K562 (cell line): ENCODE measurements around the gene NXPH4. TPM values are rescaled to one million over a fixed set of nuclear protein-coding genes. Genes with fewer than 3 reads are reported as not detected.

Experiments
- ATAC-seq: fragments of 200-7000 bp; cut with Tn5 transposase; 3 replicates; pipeline ENCODE4 v1.9.1; 2020; ENCODE audit warnings: moderate library complexity
- BruUV-seq: library from RNA; stranded (reverse); fragments of 400-500 nt; replicated peaks from 2 replicates; lab custom pipeline; 2021; lab: Mats Ljungman, UMichigan
- CTCF ChIA-PET: fragments of 300-600 bp; formaldehyde crosslinking; extraction: SDS; loops from one replicate; lab custom pipeline; 2021; ENCODE audit warnings: low intra/inter-chr PET ratio; lab: Yijun Ruan, JAX
- POLR2A ChIA-PET: fragments of 300-600, 350-650 bp; sonication (Branson Sonifier 250); formaldehyde crosslinking; extraction: SDS; loops from one replicate; lab custom pipeline; 2021; ENCODE audit warnings: antibody characterized with exemption, inconsistent platforms; lab: Yijun Ruan, JAX
- DNase-seq, 4 experiments: peaks; one replicate each; pipeline versions ENCODE4 v3.0.0 to v3.0.0-alpha.2; 2011 to 2018; ENCODE audit warnings: low spot score in 3 of 4, mixed read lengths in 3 of 4; ENCODE audit errors: extremely low read depth in 1 of 4
- FAIRE-seq: peaks from 2 replicates; lab custom pipeline; 2011; peaks lifted over from hg19 to GRCh38; lab: Jason Lieb, UNC
- H2AFZ ChIP-seq: 2 replicates; pipeline ENCODE4 v1.6.0; 2011; ENCODE audit warnings: low read depth, low read length, control low read depth, inconsistent platforms
- H3K27ac ChIP-seq: fragments of 200-600 bp; 3 replicates; pipeline ENCODE4 v1.8.0; 2011; ENCODE audit warnings: low read depth, mild to moderate bottlenecking, control low read depth, inconsistent platforms, low read length, moderate library complexity, mixed read lengths; ENCODE audit errors: extremely low read depth
- H3K27me3 ChIP-seq, 2 experiments: fragments of 300-600 bp in 1 of 2; 2 replicates in 1 of 2; 3 replicates in 1 of 2; pipeline versions ENCODE4 v1.6.0 to v1.8.0; 2011; ENCODE audit warnings: inconsistent platforms in 2 of 2, low read length in 2 of 2, mild to moderate bottlenecking in 1 of 2, mixed read lengths in 1 of 2, moderate library complexity in 1 of 2; ENCODE audit not compliant: control insufficient read depth in 2 of 2, insufficient read depth in 2 of 2
- H3K36me3 ChIP-seq: fragments of 300-600 bp; 3 replicates; pipeline ENCODE4 v1.8.0; 2011; ENCODE audit warnings: mild to moderate bottlenecking, low read length, inconsistent platforms; ENCODE audit not compliant: control insufficient read depth, insufficient read depth
- H3K4me1 ChIP-seq, 2 experiments: fragments of 200-600 bp in 1 of 2; replicated peaks in 1 of 2; 2 replicates in 1 of 2; 3 replicates in 1 of 2; pipeline versions ENCODE4 v1.5.1 to v1.8.0; 2011; ENCODE audit warnings: inconsistent platforms in 2 of 2, low read length in 2 of 2, mild to moderate bottlenecking in 1 of 2, mixed read lengths in 1 of 2, moderate library complexity in 1 of 2; ENCODE audit not compliant: control insufficient read depth in 2 of 2, insufficient read depth in 2 of 2
- H3K4me2 ChIP-seq: 2 replicates; pipeline ENCODE4 v1.6.1; 2011; ENCODE audit warnings: low read length, control low read depth, inconsistent platforms, mixed read lengths; ENCODE audit not compliant: insufficient read depth
- H3K4me3 ChIP-seq: fragments of 200-600 bp; sonication (generic), shearing (Covaris generic); 2 replicates; pipeline ENCODE4 v1.5.1; 2016; ENCODE audit warnings: control low read depth, inconsistent platforms
- H3K79me2 ChIP-seq: fragments of 200-600 bp; 3 replicates; pipeline ENCODE4 v1.8.0; 2011; ENCODE audit warnings: low read length, inconsistent platforms; ENCODE audit not compliant: control insufficient read depth, insufficient read depth
- H3K9ac ChIP-seq, 2 experiments: 2 replicates each; pipeline versions ENCODE4 v1.6.0 to v1.6.1; 2011; ENCODE audit warnings: low read depth in 2 of 2, low read length in 2 of 2, control low read depth in 1 of 2, inconsistent platforms in 1 of 2, mild to moderate bottlenecking in 1 of 2, mixed read lengths in 1 of 2; ENCODE audit not compliant: insufficient read depth in 1 of 2
- H3K9me1 ChIP-seq: one replicate; pipeline ENCODE4 v1.6.0; 2011; ENCODE audit warnings: inconsistent platforms, mild to moderate bottlenecking, low read length, moderate library complexity; ENCODE audit not compliant: control insufficient read depth, insufficient read depth
- H3K9me3 ChIP-seq: replicated peaks from 2 replicates; pipeline ENCODE4 v1.5.1; 2011; ENCODE audit warnings: low read depth, low read length, inconsistent platforms; ENCODE audit not compliant: control insufficient read depth, insufficient read depth
- H4K20me1 ChIP-seq: replicated peaks from 2 replicates; pipeline ENCODE4 v1.6.1; 2011; ENCODE audit warnings: low read length, inconsistent platforms, mixed read lengths; ENCODE audit not compliant: control insufficient read depth, insufficient read depth
- CREM ChIP-seq: IDR thresholded peaks from 2 replicates; pipeline ENCODE4 v1.6.1; 2014; ENCODE audit warnings: antibody characterized with exemption, low read depth
- HLTF ChIP-seq: fragments of 450-650 bp; IDR thresholded peaks from 2 replicates; pipeline ENCODE4 v1.6.1; 2016
- MCM5 ChIP-seq: fragments of 450-650 bp; IDR thresholded peaks from 2 replicates; pipeline ENCODE4 v1.6.1; 2016; ENCODE audit warnings: low read depth
- RNF219 ChIP-seq: fragments of 250-450 bp; sonication (Bioruptor Pico); IDR thresholded peaks from 2 replicates; pipeline ENCODE4 v1.5.0; 2022; ENCODE audit warnings: mild to moderate bottlenecking
- SRF ChIP-seq, 2 experiments: fragments of 250-450, 450-650 bp in 1 of 2; sonication (Bioruptor Pico) in 1 of 2; sonication (generic) in 1 of 2; formaldehyde crosslinking; IDR thresholded peaks; 2 replicates each; pipeline versions ENCODE4 v1.5.0 to v1.5.1; 2020 to 2022; ENCODE audit warnings: mild to moderate bottlenecking in 1 of 2, missing genetic modification reagents in 1 of 2
- STAT6 ChIP-seq: sonication (generic); formaldehyde crosslinking; IDR thresholded peaks from 2 replicates; pipeline ENCODE4 v1.8.1; 2023; ENCODE audit warnings: mild to moderate bottlenecking, missing genetic modification reagents
- ZNF121 ChIP-seq: sonication (generic); formaldehyde crosslinking; conservative IDR thresholded peaks from 2 replicates; pipeline ENCODE4 v1.8.0; 2022; ENCODE audit warnings: missing genetic modification reagents
- WGBS: fragments of 100-300 bp; shearing (Covaris generic); methylation state at CpG from one replicate; pipeline ENCODE4 v1.1.6; 2016; ENCODE audit warnings: low coverage, mixed read lengths; ENCODE audit not compliant: insufficient coverage; ENCODE audit errors: missing lambda C conversion rate; 5-methylcytosine and 5-hydroxymethylcytosine counted together
- in situ Hi-C: fragments of 300-500 bp; cut with MboI; formaldehyde crosslinking; loops from 4 replicates; pipeline ENCODE4 v1.15.0; 2018; ENCODE audit warnings: inconsistent platforms, mixed read lengths
- intact Hi-C: fragments of 100-400 bp; cut with micrococcal nuclease; formaldehyde crosslinking; loops from 2 replicates; pipeline ENCODE4 v1.14.2; 2022
- polyA plus RNA-seq, 8 experiments: library from polyadenylated mRNA; depleted of rRNA in 4 of 8; stranded (reverse) in 5 of 8; unstranded in 3 of 8; fragments of >200 nt; fragmentation: Nextera tagmentation in 2 of 8; fragmentation: Illumina TruSeq in 1 of 8; extraction: Ambion mirVana in 2 of 8; extraction: Trizol in 1 of 8; gene quantifications; 2 replicates each; pipeline versions ENCODE4 v1.2.1 to v1.2.3, GENCODE V29; 2011 to 2014; ENCODE audit warnings: inconsistent platforms in 1 of 8, missing spikeins in 1 of 8
- total RNA-seq, 7 experiments: library from RNA; depleted of rRNA in 6 of 7; stranded (reverse); fragments of >200 nt in 6 of 7; fragmentation: Illumina TruSeq in 2 of 7; extraction: Trizol in 2 of 7; gene quantifications; 2 replicates each; pipeline versions ENCODE4 v1.2.1 to v1.2.3, GENCODE V29; 2011 to 2021; ENCODE audit warnings: low replicate concordance in 1 of 7

NXPH4 gene
- total and polyA plus RNA-seq, 9 of the 15 experiments (the other 6 are each of a cell fraction or from before 2014, with no cell fraction given) = 0.49 to 2.7 (median 1.1) TPM; not detected in 4

GRCh38 chr12:57169969-57170368 lies 46.6 kb upstream of the NXPH4 start (continued):
- TF ChIP-seq SRF (CRISPR knock-in tag; IDR thresholded peaks at IDR 0.05) = 0 out of 4 replicates have a peak, but pooled peaks of 1 of the 2 experiments have one; percentile 21
- peak; percentile 43; the same call in 1 of the 2 replicates for TF ChIP-seq CREM
- no peak for TF ChIP-seq RNF219 (CRISPR knock-in tag)

- H2AFZ ChIP-seq = no peak overlapping the region
- no peak overlapping the region for H3K9ac ChIP-seq
- ChIA-PET POLR2A (no interaction called here), CTCF (no interaction called here)
- no peak overlapping the region for H3K4me2 ChIP-seq
- WGBS = 31% methylated on average over 1 of the region's 1 CpG
- DNase-seq (no peak), ATAC-seq (no peak), FAIRE-seq (no peak)
- H3K4me3 ChIP-seq = no peak overlapping the region
- no TSS peak for BruUV-seq
- no peaks in the 10 kb centered on the region for H3K79me2 ChIP-seq
- no peaks in the 10 kb centered on the region for H3K9me1 ChIP-seq
- no peaks in the 10 kb centered on the region for H3K9me3 ChIP-seq
- in situ Hi-C loops (no loop called here), intact Hi-C loops (no loop called here)
- H3K27me3 ChIP-seq = peaks cover 3 to 55% of the 10 kb centered on the region in 2 experiments; a peak in 3 of 5 replicates
- TF ChIP-seq ZNF121 = peak; percentile 53; the same call in 1 of the 2 replicates
- no peak for TF ChIP-seq STAT6 (CRISPR knock-in tag)
- TF ChIP-seq MCM5 = no peak
- no peak for TF ChIP-seq HLTF
- peaks cover 11% of the 10 kb centered on the region; the same call in 1 of the 2 replicates for H4K20me1 ChIP-seq
- H3K4me1 ChIP-seq = peaks cover 4 to 39% of the 10 kb centered on the region in 2 experiments; a peak in 3 of 5 replicates
- no peak overlapping the region for H3K27ac ChIP-seq
- no peaks in the 10 kb centered on the region for H3K36me3 ChIP-seq
These were observed 46.2 kb upstream of the NXPH4 start for GRCh38 chr12:57170408-57170807.
